Ovary (tissue), 9 donors: ENCODE results near the gene PKN2. TPM values are rescaled to one million over a fixed set of nuclear protein-coding genes. Genes with fewer than 3 reads are reported as not detected.
A peak's percentile ranks its signal among the peaks of the same experiment; 100 is the strongest.

ENCODE experiments used
- DNase-seq, 5 donors: peaks; one replicate each; pipeline ENCODE4 v3.0.0-alpha.2; 2019 to 2020
- H3K27ac ChIP-seq, 2 donors: fragments of 200-600 bp; one replicate each; pipeline versions ENCODE4 v1.5.1 to v1.8.0; 2019 to 2022
- H3K27me3 ChIP-seq: fragments of 200-600 bp; one replicate; pipeline ENCODE4 v1.8.0; 2022
- H3K36me3 ChIP-seq: fragments of 200-600 bp; sonication (generic); one replicate; pipeline ENCODE4 v1.5.1; 2019
- H3K4me1 ChIP-seq: one replicate; pipeline ENCODE4 v1.8.1; 2013; ENCODE audit warnings: mild to moderate bottlenecking, moderate library complexity; ENCODE audit not compliant: insufficient read depth
- H3K4me3 ChIP-seq: fragments of 200-600 bp; sonication (generic); one replicate; pipeline ENCODE4 v1.5.1; 2017
- H3K9me3 ChIP-seq, 2 donors: fragments of 200-600 bp in 1 of 2; sonication (generic) in 1 of 2; one replicate each; pipeline versions ENCODE4 v1.5.1 to v1.8.1; 2013 to 2019; ENCODE audit warnings: mild to moderate bottlenecking in 1 of 2, moderate library complexity in 1 of 2
- EP300 ChIP-seq: sonication (generic); formaldehyde crosslinking; IDR thresholded peaks from one replicate; pipeline ENCODE4 v1.6.1; 2017; ENCODE audit warnings: antibody characterized with exemption
- POLR2A ChIP-seq: fragments of 450-650 bp; IDR thresholded peaks from one replicate; pipeline ENCODE4 v1.6.1; 2017; ENCODE audit warnings: antibody characterized with exemption, mild to moderate bottlenecking, moderate library complexity
- WGBS, 3 donors: extraction: QIAGEN DNeasy Blood & Tissue Kit in 1 of 3; methylation state at CpG; one replicate each; pipeline versions ENCODE4 v1.1.5 to v1.1.7; 2013 to 2017; 5-methylcytosine and 5-hydroxymethylcytosine counted together
- intact Hi-C, 4 donors: fragments of 100-400 bp; cut with DNase I; formaldehyde crosslinking; loops; one replicate each; pipeline versions ENCODE4 v1.11.0 to v1.15.1; 2022 to 2023
- polyA plus RNA-seq, 2 donors: library from polyadenylated mRNA; stranded (reverse); fragments of 200-250 nt in 1 of 2; fragments of 350-450 nt in 1 of 2; fragmentation: Illumina TruSeq in 1 of 2; extraction: RNeasy Lipid Tissue Mini Kit (QIAGEN cat#74804) in 1 of 2; gene quantifications; one replicate each; pipeline ENCODE4 v1.2.3, GENCODE V29; 2013 to 2014
- total RNA-seq, 7 donors: library from RNA; depleted of rRNA in 2 of 7; stranded (reverse); fragments of >200 nt in 2 of 7; fragmentation: NEBNext Ultra II Directional in 3 of 7; extraction: Animal tissue kit (Norgen Biotek cat#: 25700) in 3 of 7; gene quantifications; one replicate each; pipeline versions ENCODE4 v1.1.0 to v1.2.4, GENCODE V29; 2016 to 2023
- TF ChIP-seq, protein P1 (sequence below), 3 donors: fragments of 450-650 bp in 2 of 3; fragments of 200-600 bp in 1 of 3; IDR thresholded peaks; one replicate each; pipeline versions ENCODE4 v1.5.1 to v1.8.0; 2016 to 2022; ENCODE audit warnings: antibody characterized with exemption in 3 of 3, mild to moderate bottlenecking in 1 of 3
- donor health status: DM: no; HTN: no; CAD: no; lungs with moderate emphysema.
- donor health status: DM: no; HTN: no; CAD: no.
- donor health status: Bipolar disorder and iron deficiency.
- donor health status: DM: yes; HTN: yes; CAD: no.
- donor health status: DM: no; HTN: no; CAD: no.
- donor health status: DM: yes; HTN: yes; CAD: no.

The PKN2 gene
- total and polyA plus RNA-seq, 9 donors, result 17.8 to 58.9 (median 48.6) TPM

GRCh38 chr1:88680471-88680870 lies 3.6 kb upstream of the PKN2 start:
- TF ChIP-seq POLR2A (no peak), EP300 (no peak)
- TF ChIP-seq, protein P1, sequence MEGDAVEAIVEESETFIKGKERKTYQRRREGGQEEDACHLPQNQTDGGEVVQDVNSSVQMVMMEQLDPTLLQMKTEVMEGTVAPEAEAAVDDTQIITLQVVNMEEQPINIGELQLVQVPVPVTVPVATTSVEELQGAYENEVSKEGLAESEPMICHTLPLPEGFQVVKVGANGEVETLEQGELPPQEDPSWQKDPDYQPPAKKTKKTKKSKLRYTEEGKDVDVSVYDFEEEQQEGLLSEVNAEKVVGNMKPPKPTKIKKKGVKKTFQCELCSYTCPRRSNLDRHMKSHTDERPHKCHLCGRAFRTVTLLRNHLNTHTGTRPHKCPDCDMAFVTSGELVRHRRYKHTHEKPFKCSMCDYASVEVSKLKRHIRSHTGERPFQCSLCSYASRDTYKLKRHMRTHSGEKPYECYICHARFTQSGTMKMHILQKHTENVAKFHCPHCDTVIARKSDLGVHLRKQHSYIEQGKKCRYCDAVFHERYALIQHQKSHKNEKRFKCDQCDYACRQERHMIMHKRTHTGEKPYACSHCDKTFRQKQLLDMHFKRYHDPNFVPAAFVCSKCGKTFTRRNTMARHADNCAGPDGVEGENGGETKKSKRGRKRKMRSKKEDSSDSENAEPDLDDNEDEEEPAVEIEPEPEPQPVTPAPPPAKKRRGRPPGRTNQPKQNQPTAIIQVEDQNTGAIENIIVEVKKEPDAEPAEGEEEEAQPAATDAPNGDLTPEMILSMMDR (IDR thresholded peaks at IDR 0.05), result no peak
- intact Hi-C loops, result no loop called here

DNA sequence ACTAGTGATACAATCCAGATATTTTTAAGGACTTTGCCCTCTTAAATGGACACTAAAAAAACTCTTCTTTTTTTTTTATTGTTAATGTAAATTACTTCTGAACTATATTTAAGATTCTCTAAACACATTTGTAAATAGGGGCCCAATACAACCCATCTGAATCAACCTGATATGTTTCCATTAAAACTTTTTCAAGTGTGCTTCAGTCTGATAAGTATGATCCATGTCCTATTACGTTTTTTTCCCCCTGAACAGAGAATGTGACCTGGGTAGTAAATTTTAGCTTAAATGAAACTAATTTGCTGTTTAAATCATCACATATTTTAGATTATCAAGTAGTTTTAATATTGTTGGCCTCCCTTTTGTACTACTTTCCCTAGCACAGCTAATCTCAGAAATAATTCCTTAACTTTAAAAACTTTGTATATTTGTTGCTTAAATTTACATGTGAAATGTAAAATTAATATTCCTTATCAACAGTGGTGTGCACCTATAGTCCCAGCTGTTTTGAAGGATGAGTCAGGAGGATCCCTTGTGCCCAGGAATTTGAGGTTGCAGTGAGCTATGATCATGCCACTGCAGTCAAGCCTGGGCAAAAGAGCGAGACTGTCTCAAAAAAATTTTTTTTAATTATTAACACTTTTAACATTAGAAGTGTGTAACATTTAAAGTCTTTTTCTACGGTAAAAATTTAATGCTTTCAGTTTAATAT lies 3.0 kb upstream of the PKN2 start:
- H3K9me3 ChIP-seq, result no peaks in the 10 kb centered on the region
- WGBS, 3 donors, result 88 to 93% (median 90%) methylated on average over 3 of the region's 3 CpGs
- no peak for DNase-seq

More at GRCh38 chr1:88680471-88680870, 3.6 kb upstream of the PKN2 start:
- H3K36me3 ChIP-seq, result no peaks in the 10 kb centered on the region
- H3K27ac ChIP-seq, result no peak overlapping the region
- H3K4me3 ChIP-seq, result no peak overlapping the region
- H3K27me3 ChIP-seq, result no peaks in the 10 kb centered on the region
- 48 to 52% (median 51%) methylated on average over 3 of the region's 3 CpGs for WGBS, 3 donors
- H3K9me3 ChIP-seq, result no peaks in the 10 kb centered on the region
- no peak for DNase-seq
- H3K4me1 ChIP-seq, result peaks cover 2% of the 10 kb centered on the region

DNA sequence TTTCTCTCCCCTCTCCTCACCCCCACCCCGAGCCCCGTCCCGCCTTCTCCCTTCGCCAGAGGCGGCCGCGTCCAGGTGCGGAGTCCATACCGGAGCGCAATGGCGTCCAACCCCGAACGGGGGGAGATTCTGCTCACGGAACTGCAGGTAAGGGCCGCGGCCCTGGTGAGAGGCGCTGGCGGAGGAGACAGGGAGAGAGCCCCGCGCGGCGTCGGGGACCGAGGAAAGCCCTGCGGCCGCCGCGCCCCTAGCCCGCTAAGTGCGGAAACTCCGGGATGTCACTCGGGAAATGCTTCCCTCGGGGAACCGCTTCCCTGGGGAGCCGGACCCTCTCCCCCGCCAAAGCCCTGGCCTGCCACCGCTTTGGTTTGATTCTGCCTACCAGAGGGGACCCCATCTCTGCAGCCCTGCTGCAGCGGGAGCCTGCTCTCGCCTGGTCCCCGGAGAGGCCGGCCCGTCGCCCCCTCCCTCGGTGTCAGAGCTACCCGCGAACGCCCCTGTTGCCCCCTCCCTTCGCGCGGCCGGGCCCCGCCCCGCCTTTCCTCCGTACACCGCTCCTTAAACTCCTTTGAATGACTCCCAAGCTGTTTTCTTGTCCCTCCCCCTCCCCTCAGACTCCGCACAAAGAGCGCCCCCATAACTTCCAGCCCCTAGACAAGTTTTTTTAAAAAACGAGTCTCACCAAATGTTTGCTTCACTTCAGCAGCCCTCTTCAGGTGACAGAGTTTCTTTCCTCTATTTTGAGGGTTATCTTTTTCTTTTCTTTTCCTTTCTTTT lies 597 bp downstream of the PKN2 start:
- DNase-seq, result peak; percentile 41 to 74 (median 71)
- Histone ChIP-seq H3K27me3 (no peaks in the 10 kb centered on the region), H3K4me1 (peaks cover 2% of the 10 kb centered on the region), H3K27ac (peak overlapping the region; percentile 82 to 91), H3K9me3 (no peaks in the 10 kb centered on the region), H3K36me3 (no peaks in the 10 kb centered on the region), H3K4me3 (peak overlapping the region; percentile 93)
- 1% methylated on average over 47 to 58 of the region's 58 CpGs for WGBS, 3 donors
- intact Hi-C loops, result no loop called here
- TF ChIP-seq EP300, result no peak
- TF ChIP-seq, protein P1 (IDR thresholded peaks at IDR 0.05), result no peak
- TF ChIP-seq POLR2A, result no peak

More for the DNA sequence above, 3.0 kb upstream of the PKN2 start:
- Histone ChIP-seq H3K4me3 (no peak overlapping the region), H3K27ac (no peak overlapping the region), H3K36me3 (no peaks in the 10 kb centered on the region), H3K27me3 (no peaks in the 10 kb centered on the region), H3K4me1 (peaks cover 2% of the 10 kb centered on the region)
- intact Hi-C loops, result no loop called here
- TF ChIP-seq, protein P1 (IDR thresholded peaks at IDR 0.05), result no peak
- no peak for TF ChIP-seq EP300
- TF ChIP-seq POLR2A, result no peak

- intact Hi-C loops, result no loop called here
- no peaks in the 10 kb centered on the region for H3K27me3 ChIP-seq
- TF ChIP-seq EP300, result no peak
- TF ChIP-seq POLR2A, result no peak
- TF ChIP-seq, protein P1 (IDR thresholded peaks at IDR 0.05), result no peak
- no peaks in the 10 kb centered on the region for H3K9me3 ChIP-seq
- no peaks in the 10 kb centered on the region for H3K36me3 ChIP-seq
- peak overlapping the region; percentile 93 for H3K4me3 ChIP-seq
- peak overlapping the region in 1 of 2 donors; percentile 91 for H3K27ac ChIP-seq
- no peak for DNase-seq
- peaks cover 2% of the 10 kb centered on the region for H3K4me1 ChIP-seq
- 0% methylated on average over 7 of the region's 7 CpGs for WGBS, 3 donors
These were observed 1.2 kb downstream of the PKN2 start for GRCh38 chr1:88685259-88685620.
